Measurements from ENCODE around the gene TMEM33.

The TMEM33 gene

GRCh38 chr4:41940834-41941233, 5.6 kb downstream of the TMEM33 start:
- no peak for DNase-seq

GRCh38 chr4:41943506-41943905, 8.3 kb downstream of the TMEM33 start:
- DNase-seq: no peak

GRCh38 chr4:41944089-41944488, 8.9 kb downstream of the TMEM33 start:
- DNase-seq: no peak

- DNase-seq: no peak
Measured at GRCh38 chr4:41949531-41949930, 14.3 kb downstream of the TMEM33 start.

DNA sequence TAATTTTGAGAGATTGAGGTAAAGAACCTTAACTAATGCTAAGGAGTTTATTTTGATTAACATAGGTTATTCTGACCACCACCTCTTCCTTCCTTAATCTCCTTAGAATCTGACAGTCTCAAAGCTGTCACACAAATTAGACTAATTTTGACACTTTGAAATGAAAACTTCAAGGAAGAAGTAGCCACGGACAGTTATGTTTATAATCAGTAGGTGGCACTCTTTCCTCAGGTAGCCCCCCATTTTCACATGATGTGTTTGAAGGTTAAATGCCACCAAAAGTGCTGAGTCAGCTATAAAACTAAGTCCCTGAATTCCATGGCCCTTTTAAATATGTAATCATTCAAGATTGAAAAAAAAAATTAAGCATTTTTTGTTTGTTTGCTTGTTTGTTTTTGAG, 22.4 kb downstream of the TMEM33 start:
- no peak for DNase-seq

DNA sequence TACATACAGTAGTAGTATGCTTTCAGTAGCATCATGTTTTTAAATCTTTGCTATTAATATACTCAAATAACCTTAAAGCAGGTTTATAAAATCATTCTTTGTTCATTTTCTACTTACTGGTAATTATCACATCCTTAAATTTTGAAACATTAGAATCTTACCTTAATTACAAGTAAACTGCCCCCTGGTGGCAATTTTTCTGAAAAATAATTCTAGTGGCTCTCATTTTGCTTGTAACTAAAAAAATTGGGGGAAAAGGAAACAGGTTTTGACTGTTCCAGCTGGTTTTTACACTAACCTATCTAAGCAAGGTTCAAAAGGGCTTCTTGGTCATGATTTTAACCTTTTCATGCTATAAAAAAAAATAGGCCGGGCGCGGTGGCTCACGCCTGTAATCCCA, 27.9 kb downstream of the TMEM33 start:
- no peak for DNase-seq

GRCh38 chr4:41964401-41964800, 29.2 kb downstream of the TMEM33 start:
- no peak for DNase-seq

GRCh38 chr4:41967392-41967791, 32.2 kb downstream of the TMEM33 start:
- DNase-seq: no peak

DNA sequence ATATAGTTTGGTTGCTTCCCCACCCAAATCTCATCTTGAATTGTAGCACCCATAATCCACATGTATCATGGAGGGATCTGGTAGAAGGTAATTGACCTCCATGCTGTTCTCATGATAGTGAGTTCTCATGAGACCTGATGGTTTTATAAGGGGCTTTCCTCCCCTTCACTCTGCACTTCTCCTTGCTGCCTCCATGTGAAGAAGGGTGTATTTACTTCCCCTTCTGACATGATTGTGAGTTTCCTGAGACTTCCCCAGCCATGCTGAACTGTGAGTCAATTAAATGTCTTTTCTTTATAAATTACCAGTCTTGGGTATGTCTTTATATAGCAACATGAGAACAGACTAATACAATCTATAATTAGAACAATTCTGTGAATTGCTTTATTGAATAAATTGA, 34.4 kb downstream of the TMEM33 start:
- no peak for DNase-seq

DNA sequence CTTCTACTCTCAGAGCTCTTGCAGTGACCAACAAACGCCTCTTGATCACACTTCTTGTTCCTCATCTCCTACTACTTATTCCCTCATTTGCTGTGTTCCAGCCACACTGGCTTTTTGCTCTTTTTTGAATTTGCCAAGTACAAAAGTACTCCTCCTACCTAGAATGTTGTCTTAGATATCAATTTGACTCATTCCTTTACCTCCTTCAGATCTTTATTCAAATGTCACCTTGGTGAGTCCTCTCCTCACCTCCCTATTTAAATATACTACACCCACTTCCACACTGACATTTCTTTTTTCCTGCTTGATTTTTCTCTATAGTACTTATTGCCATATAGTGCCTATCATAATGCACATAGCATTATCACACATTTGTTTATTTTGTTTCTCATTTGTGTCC, 40.1 kb downstream of the TMEM33 start:
- no peak for DNase-seq

GRCh38 chr4:41976775-41977516, 41.7 kb downstream of the TMEM33 start:
- DNase-seq: peak; percentile 35

- DNase-seq: no peak
Measured at GRCh38 chr4:41977709-41978108, 42.5 kb downstream of the TMEM33 start.

- DNase-seq: no peak
Measured at GRCh38 chr4:41981456-41981855, 46.2 kb downstream of the TMEM33 start, which contains the start of gene DCAF4L1. Gene DCAF4L1, plus strand, starts transcription at chr4:41981756. Its CDS starts 37 bp downstream, at chr4:41981793.

DNA sequence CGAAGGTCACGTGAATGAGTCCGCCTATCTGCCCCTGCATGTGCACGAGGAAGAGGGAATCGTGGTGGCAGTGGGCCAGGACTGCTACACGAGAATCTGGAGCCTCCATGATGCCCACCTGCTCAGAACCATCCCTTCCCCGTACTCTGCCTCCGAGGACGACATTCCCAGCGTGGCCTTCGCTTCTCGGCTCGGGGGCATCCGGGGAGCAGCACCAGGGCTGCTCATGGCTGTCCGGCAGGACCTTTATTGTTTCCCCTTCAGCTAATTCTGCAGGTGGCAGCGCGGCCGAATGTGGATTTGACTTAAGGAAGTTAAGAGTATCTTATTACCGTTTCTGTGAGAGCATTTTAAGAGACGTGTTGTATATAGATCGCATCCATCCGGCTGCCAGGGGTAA, 47.5 kb downstream of the TMEM33 start:
- no peak for DNase-seq

- DNase-seq: no peak
Measured at GRCh38 chr4:41985151-41985550, 49.9 kb downstream of the TMEM33 start.

GRCh38 chr4:41989994-41990364, 54.8 kb downstream of the TMEM33 start:
- DNase-seq: peak; percentile 25

DNA sequence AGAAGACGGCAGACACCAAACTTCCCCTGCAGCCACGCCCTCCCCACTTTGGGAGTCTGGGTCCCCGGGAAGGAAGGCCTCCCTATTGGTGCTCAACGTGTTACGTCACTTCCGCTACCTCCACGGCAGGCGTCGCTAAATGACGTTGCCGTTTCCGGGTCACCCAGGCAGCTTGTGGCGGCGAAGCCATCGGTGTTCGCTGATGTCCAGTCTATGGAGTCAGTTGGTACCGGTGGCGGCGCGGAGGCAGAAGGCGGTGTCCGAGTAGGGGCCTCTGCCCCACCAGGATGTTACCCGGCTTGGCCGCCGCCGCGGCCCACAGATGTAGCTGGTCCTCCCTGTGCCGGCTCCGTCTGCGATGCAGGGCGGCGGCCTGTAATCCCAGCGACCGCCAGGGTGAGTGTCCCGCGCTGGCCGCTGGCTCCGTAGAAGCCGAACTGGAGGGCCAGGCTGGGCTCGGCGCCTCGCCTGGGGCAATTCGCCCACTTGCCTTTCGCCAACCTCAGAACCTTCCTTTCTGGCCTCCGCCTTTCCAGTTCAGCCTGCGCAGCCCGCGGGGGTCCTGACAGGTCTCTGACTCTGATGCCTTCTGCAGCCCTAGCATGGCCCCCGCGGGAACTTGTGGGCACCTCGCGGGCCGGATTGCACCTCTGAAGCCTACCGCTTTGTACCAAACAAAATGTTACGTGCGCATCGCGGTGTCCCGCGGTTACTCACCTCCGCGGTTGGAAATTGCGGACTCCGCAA, 55.3 kb downstream of the TMEM33 start, which contains the start of gene SLC30A9:
Gene SLC30A9 (plus strand): TSS at position 166 of the 747 bp plus-strand sequence. CDS start 122 bp downstream, at position 288.
- peak; percentile 90 for DNase-seq

- no peak for DNase-seq
Measured at GRCh38 chr4:41991916-41992767, 56.9 kb downstream of the TMEM33 start.

DNA sequence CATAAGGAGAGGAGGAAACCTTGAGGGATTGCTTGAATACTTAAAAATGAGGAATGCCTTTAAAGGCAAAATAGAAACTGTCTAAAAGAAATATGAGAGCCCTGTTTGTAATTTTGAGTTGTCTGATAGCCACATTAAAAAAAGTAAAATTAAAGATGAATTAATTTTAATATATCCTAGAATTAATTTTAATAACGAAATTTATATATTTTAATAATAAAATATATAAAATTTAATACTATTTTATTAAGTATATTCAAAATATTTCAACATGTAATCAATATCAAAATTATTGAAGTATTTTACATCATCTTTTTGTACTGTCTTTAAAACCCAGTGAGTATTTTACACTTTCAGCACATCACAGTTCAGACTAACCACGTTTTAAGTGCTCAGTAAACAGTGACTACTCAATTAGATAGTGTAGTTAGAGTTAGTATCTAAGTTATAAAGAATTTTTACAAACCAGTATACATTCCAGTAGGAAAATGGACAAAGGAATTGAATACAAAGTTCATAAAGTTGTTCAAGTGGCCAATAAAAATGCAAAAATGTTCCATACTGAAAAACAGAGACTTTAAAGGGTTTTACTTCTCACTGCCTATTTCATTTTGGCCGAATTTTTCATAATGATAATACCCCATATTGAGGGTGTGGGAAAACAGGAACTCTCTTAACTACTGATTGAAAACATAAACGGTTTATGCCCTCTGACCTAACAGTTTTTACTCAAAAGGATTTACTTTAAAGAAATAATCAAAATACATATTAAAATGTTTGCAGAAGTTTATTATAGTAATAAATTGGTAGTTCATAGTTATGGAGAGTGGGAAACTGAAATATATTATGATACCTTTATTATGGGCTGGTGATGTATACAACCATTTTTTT, 58.0 kb downstream of the TMEM33 start:
- DNase-seq: no peak

DNA sequence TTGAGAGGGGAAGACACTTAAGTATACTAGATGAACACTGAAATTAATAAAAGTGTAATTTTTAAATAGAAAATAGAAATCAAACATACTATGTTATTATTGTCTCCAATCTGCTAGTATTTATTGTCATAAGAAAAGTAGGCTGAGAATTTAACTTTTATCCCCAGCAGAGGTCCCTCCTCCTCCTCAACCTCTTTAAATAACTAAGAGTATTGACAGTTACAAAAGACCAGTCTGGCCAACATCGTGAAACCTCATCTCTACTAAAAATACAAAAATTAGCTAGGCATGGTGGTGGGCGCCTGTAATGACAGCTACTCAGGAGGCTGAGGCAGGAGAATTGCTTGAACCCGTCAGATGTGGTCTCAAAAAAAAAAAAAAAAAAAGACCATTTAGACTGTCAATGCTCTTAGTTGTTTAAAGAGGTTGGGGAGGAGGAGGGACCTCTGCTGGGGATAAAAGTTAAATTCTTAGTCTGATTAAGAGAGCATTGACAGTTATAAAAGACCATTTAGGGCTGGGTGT, 59.3 kb downstream of the TMEM33 start:
- DNase-seq: no peak

DNA sequence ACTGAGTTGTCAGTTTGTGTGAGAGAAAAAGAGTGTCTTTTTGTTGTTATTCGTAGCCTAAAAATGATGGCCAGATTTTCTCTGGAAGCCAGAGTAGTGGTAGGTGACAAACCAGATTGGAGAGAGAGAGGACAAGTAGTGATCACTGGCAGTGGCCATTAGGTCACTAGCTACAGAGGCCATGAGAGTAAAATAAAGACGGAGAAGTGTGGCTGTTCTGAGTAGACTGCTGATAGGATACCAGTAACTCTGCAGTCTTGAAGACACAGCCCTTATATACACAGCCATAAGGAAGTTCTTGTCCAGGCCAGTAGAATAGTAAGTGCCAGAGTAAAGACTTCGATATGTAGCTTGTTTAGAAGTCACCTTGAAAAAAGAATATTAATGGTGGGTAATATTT, 62.8 kb downstream of the TMEM33 start:
- DNase-seq: no peak

GRCh38 chr4:41999321-41999720, 64.1 kb downstream of the TMEM33 start:
- no peak for DNase-seq

Data from NCI-H345 (cell line).